ENCODE results near the gene TOLLIP.
"Not testable (repeated sequence)": the region's sequence is repeated elsewhere in the genome, so short reads cannot be mapped to it uniquely, and the experiment has no call there.

Gene TOLLIP

GRCh38 chr11:1261241-1262071 is 48.0 kb downstream of the TOLLIP start:
- DNase-seq: no peak

- no peak for DNase-seq
Observed at GRCh38 chr11:1260620-1261019, 48.8 kb downstream of the TOLLIP start.

DNA sequence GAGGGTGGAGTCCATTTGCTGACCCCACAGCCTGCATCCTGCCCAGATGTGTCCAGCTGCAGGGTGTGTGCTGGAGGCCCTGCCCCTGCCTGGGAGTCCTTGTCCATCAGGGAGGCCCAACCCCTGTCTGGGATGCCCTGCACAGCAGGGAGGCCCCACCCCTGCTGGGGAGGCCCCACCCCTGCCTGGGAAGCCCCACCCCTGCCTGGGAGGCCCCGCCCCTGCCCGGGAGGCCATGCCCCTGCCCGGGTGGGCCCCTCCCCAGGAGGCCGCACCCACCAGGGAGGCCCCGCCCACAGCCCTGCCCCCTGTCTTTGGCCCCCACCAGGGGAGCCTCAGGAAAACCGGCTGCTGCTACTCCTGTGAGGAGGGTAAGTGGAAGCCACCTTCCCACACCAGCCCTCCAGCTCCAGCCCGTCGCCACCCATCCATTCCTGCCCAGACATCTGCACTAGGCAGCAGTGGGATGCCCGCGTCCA is 49.4 kb downstream of the TOLLIP start:
- DNase-seq: no peak

GRCh38 chr11:1259561-1259960 is 49.9 kb downstream of the TOLLIP start:
- DNase-seq: no peak

- no peak for DNase-seq
Observed at GRCh38 chr11:1259076-1259461, 50.4 kb downstream of the TOLLIP start.

- no peak for DNase-seq
Observed at GRCh38 chr11:1258401-1259075, 50.9 kb downstream of the TOLLIP start.

DNA sequence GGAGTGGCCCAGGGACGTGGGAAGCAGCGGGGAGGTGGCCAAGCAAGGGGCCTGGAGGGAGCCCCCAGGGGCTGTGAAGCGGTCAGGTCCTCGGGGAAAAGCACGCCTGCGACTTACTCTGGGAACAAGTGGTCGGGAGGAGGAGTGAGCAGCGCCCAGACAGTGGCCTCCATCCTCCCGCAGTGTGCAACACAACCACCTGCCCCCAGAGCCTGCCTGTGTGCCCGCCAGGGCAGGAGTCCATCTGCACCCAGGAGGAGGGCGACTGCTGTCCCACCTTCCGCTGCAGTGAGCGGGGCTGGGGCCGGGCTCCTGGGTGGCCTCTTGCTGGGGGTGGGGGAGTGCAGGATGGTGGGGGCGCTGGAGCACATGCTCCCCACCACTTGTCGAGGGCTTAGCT is 51.5 kb downstream of the TOLLIP start:
- no peak for DNase-seq

GRCh38 chr11:1257366-1257765 is 52.1 kb downstream of the TOLLIP start:
- DNase-seq: no peak

- DNase-seq: no peak
Observed at GRCh38 chr11:1256257-1257045, 53.0 kb downstream of the TOLLIP start.

GRCh38 chr11:1255151-1255550 is 54.3 kb downstream of the TOLLIP start:
- no peak for DNase-seq

- no peak for DNase-seq
Observed at GRCh38 chr11:1254733-1255132, 54.7 kb downstream of the TOLLIP start.

- DNase-seq: no peak
Observed at GRCh38 chr11:1254086-1254648, 55.3 kb downstream of the TOLLIP start.

GRCh38 chr11:1253103-1253485 is 56.3 kb downstream of the TOLLIP start:
- no peak for DNase-seq

DNA sequence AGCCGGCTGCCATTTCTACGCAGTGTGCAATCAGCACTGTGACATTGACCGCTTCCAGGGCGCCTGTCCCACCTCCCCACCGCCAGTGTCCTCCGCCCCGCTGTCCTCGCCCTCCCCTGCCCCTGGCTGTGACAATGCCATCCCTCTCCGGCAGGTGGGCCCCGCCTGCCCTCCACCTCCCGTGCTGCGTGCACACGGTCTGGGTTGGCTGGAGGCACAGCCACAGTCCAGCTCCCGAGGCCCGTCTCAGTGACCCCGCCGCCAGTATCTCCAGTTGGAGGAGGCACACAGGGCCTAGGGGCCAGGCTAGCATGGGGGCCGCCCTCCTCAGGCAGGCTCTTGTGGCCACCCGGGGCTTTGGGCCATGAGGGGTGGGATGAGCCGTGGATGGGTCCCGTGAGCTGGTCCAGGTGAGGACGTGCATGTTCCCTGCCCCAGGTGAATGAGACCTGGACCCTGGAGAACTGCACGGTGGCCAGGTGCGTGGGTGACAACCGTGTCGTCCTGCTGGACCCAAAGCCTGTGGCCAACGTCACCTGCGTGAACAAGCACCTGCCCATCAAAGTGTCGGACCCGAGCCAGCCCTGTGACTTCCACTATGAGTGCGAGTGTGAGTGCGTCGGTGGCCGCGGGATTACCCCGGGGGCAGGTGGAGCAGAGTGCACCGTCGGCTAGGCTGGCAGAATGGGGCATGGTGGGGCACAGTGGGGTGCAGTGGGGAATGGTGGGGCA is 56.9 kb downstream of the TOLLIP start:
- no peak for DNase-seq

DNA sequence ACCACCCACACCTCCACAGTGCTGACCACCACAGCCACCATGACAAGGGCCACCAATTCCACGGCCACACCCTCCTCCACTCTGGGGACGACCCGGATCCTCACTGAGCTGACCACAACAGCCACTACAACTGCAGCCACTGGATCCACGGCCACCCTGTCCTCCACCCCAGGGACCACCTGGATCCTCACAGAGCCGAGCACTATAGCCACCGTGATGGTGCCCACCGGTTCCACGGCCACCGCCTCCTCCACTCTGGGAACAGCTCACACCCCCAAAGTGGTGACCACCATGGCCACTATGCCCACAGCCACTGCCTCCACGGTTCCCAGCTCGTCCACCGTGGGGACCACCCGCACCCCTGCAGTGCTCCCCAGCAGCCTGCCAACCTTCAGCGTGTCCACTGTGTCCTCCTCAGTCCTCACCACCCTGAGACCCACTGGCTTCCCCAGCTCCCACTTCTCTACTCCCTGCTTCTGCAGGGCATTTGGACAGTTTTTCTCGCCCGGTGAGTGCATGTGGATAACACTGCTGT is 58.1 kb downstream of the TOLLIP start:
- DNase-seq: no peak

- not testable (repeated sequence) for DNase-seq
Observed at GRCh38 chr11:1250411-1250810, 59.0 kb downstream of the TOLLIP start.

DNA sequence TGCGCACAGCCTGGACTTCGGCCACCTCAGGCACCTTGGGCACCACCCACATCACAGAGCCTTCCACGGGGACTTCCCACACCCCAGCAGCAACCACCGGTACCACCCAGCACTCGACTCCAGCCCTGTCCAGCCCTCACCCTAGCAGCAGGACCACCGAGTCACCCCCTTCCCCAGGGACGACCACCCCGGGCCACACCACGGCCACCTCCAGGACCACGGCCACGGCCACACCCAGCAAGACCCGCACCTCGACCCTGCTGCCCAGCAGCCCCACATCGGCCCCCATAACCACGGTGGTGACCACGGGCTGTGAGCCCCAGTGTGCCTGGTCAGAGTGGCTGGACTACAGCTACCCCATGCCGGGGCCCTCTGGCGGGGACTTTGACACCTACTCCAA is 60.5 kb downstream of the TOLLIP start:
- not testable (repeated sequence) for DNase-seq

DNA sequence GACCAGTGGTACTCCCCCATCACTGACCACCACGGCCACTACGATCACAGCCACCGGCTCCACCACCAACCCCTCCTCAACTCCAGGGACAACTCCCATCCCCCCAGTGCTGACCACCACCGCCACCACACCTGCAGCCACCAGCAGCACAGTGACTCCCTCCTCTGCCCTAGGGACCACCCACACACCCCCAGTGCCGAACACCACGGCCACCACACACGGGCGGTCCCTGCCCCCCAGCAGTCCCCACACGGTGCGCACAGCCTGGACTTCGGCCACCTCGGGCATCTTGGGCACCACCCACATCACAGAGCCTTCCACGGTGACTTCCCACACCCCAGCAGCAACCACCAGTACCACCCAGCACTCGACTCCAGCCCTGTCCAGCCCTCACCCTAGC is 62.4 kb downstream of the TOLLIP start:
- DNase-seq: not testable (repeated sequence)

- DNase-seq: not testable (repeated sequence)
Observed at GRCh38 chr11:1246301-1246700, 63.1 kb downstream of the TOLLIP start.

GRCh38 chr11:1245717-1246116 is 63.7 kb downstream of the TOLLIP start:
- DNase-seq: not testable (repeated sequence)

GRCh38 chr11:1244557-1244956 is 64.9 kb downstream of the TOLLIP start:
- not testable (repeated sequence) for DNase-seq

DNA sequence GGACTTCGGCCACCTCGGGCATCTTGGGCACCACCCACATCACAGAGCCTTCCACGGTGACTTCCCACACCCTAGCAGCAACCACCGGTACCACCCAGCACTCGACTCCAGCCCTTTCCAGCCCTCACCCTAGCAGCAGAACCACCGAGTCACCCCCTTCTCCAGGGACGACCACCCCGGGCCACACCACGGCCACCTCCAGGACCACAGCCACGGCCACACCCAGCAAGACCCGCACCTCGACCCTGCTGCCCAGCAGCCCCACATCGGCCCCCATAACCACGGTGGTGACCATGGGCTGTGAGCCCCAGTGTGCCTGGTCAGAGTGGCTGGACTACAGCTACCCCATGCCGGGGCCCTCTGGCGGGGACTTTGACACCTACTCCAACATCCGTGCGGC is 65.9 kb downstream of the TOLLIP start:
- not testable (repeated sequence) for DNase-seq
